ENCODE data around the gene SSC5D. TPM values are rescaled to one million over a fixed set of nuclear protein-coding genes. Genes with fewer than 3 reads are reported as not detected.

SSC5D gene
- total RNA-seq, 2 experiments from 2014 or later: 0.50 to 2.7 TPM

GRCh38 chr19:55477905-55478304, 10.3 kb upstream of the SSC5D start:
- DNase-seq (ENCODE audit: low spot score): no peak
- Histone ChIP-seq H3K9me3 (ENCODE audit: low read length) (no peaks in the 10 kb centered on the region), H2AFZ (ENCODE audit: low read length) (no peak overlapping the region), H3K4me3 (ENCODE audit: low read depth, low read length, poor library complexity, severe bottlenecking) (peak overlapping the region; percentile 71), H3K36me3 (ENCODE audit: insufficient read depth, low read length) (no peaks in the 10 kb centered on the region), H3K79me2 (ENCODE audit: insufficient read depth, low read depth, low read length) (peaks cover 13% of the 10 kb centered on the region; the same call in 1 of the 2 replicates), H3K9me2 (ENCODE audit: insufficient read depth, low read length) (no peaks in the 10 kb centered on the region), H4K20me1 (ENCODE audit: insufficient read depth, low read length) (no peaks in the 10 kb centered on the region), H3K27ac (ENCODE audit: low read depth, low read length, poor library complexity, severe bottlenecking) (no peak overlapping the region), H3K4me2 (ENCODE audit: low read length) (peak overlapping the region; percentile 68), H3K4me1 (ENCODE audit: insufficient read depth, low read length, poor library complexity, severe bottlenecking) (peaks cover 25% of the 10 kb centered on the region)
- intact Hi-C loops (cut with micrococcal nuclease; ENCODE audit: unreplicated experiment): no loop called here
- TF ChIP-seq EZH2phosphoT487 (IDR thresholded peaks at IDR 0.05; ENCODE audit: borderline replicate concordance, low read depth, low read length) (no peak), CTCF (conservative IDR thresholded peaks at IDR 0.05; ENCODE audit: low read length) (no peak)
- POLR2A ChIA-PET: no interaction called here
- CTCF ChIA-PET (ENCODE audit: unreplicated experiment): interaction anchor here (1.7 kb wide), 1 partner anchor 26 kb away, joined by 4 read pairs; no protein-coding TSS in a partner anchor
- BruUV-seq (replicated peaks): no TSS peak

- no peak for DNase-seq (ENCODE audit: low spot score)
- no peaks in the 10 kb centered on the region for H3K9me3 ChIP-seq (ENCODE audit: low read length)
- H3K4me2 ChIP-seq (ENCODE audit: low read length): peak overlapping the region; percentile 68
- no peak for TF ChIP-seq CTCF (conservative IDR thresholded peaks at IDR 0.05; ENCODE audit: low read length)
- no peak for TF ChIP-seq EZH2phosphoT487 (IDR thresholded peaks at IDR 0.05; ENCODE audit: borderline replicate concordance, low read depth, low read length)
- H3K4me3 ChIP-seq (ENCODE audit: low read depth, low read length, poor library complexity, severe bottlenecking): no peak overlapping the region
- ChIA-PET CTCF (ENCODE audit: unreplicated experiment) (no interaction called here), POLR2A (interaction anchor here (0.5 kb wide), 1 partner anchor 29 kb away, joined by 3 read pairs; no protein-coding TSS in a partner anchor)
- no peaks in the 10 kb centered on the region for H3K9me2 ChIP-seq (ENCODE audit: insufficient read depth, low read length)
- no peak overlapping the region for H3K27ac ChIP-seq (ENCODE audit: low read depth, low read length, poor library complexity, severe bottlenecking)
- intact Hi-C loops (cut with micrococcal nuclease; ENCODE audit: unreplicated experiment): no loop called here
- no peaks in the 10 kb centered on the region for H4K20me1 ChIP-seq (ENCODE audit: insufficient read depth, low read length)
- H3K79me2 ChIP-seq (ENCODE audit: insufficient read depth, low read depth, low read length): peaks cover 13% of the 10 kb centered on the region; the same call in 1 of the 2 replicates
- H3K4me1 ChIP-seq (ENCODE audit: insufficient read depth, low read length, poor library complexity, severe bottlenecking): peaks cover 25% of the 10 kb centered on the region
- BruUV-seq (replicated peaks): no TSS peak
- H2AFZ ChIP-seq (ENCODE audit: low read length): no peak overlapping the region
- H3K36me3 ChIP-seq (ENCODE audit: insufficient read depth, low read length): no peaks in the 10 kb centered on the region; the same call in 1 of the 2 replicates
Observed at GRCh38 chr19:55478364-55478763, 9.9 kb upstream of the SSC5D start.

GRCh38 chr19:55479045-55479444, 9.2 kb upstream of the SSC5D start:
- no peak overlapping the region for H3K4me2 ChIP-seq (ENCODE audit: low read length)
- H3K9me2 ChIP-seq (ENCODE audit: insufficient read depth, low read length): no peaks in the 10 kb centered on the region
- H3K4me3 ChIP-seq (ENCODE audit: low read depth, low read length, poor library complexity, severe bottlenecking): no peak overlapping the region
- no peak for TF ChIP-seq CTCF (conservative IDR thresholded peaks at IDR 0.05; ENCODE audit: low read length)
- TF ChIP-seq EZH2phosphoT487 (IDR thresholded peaks at IDR 0.05; ENCODE audit: borderline replicate concordance, low read depth, low read length): no peak
- H2AFZ ChIP-seq (ENCODE audit: low read length): no peak overlapping the region
- intact Hi-C loops (cut with micrococcal nuclease; ENCODE audit: unreplicated experiment): no loop called here
- H3K4me1 ChIP-seq (ENCODE audit: insufficient read depth, low read length, poor library complexity, severe bottlenecking): peaks cover 25% of the 10 kb centered on the region
- H3K9me3 ChIP-seq (ENCODE audit: low read length): no peaks in the 10 kb centered on the region
- CTCF ChIA-PET (ENCODE audit: unreplicated experiment): interaction anchor here (0.6 kb wide), 1 partner anchor 74 kb away, joined by 3 read pairs; no protein-coding TSS in a partner anchor
- POLR2A ChIA-PET: no interaction called here
- no peaks in the 10 kb centered on the region for H4K20me1 ChIP-seq (ENCODE audit: insufficient read depth, low read length)
- DNase-seq (ENCODE audit: low spot score): no peak
- H3K27ac ChIP-seq (ENCODE audit: low read depth, low read length, poor library complexity, severe bottlenecking): no peak overlapping the region
- H3K79me2 ChIP-seq (ENCODE audit: insufficient read depth, low read depth, low read length): peaks cover 13% of the 10 kb centered on the region; the same call in 1 of the 2 replicates
- BruUV-seq (replicated peaks): no TSS peak
- H3K36me3 ChIP-seq (ENCODE audit: insufficient read depth, low read length): no peaks in the 10 kb centered on the region; the same call in 1 of the 2 replicates

Measured in OCI-LY7 (cell line).